Measurements from ENCODE around the gene KRT79.
A peak's percentile ranks its signal among the peaks of the same experiment; 100 is the strongest.

The KRT79 gene

DNA sequence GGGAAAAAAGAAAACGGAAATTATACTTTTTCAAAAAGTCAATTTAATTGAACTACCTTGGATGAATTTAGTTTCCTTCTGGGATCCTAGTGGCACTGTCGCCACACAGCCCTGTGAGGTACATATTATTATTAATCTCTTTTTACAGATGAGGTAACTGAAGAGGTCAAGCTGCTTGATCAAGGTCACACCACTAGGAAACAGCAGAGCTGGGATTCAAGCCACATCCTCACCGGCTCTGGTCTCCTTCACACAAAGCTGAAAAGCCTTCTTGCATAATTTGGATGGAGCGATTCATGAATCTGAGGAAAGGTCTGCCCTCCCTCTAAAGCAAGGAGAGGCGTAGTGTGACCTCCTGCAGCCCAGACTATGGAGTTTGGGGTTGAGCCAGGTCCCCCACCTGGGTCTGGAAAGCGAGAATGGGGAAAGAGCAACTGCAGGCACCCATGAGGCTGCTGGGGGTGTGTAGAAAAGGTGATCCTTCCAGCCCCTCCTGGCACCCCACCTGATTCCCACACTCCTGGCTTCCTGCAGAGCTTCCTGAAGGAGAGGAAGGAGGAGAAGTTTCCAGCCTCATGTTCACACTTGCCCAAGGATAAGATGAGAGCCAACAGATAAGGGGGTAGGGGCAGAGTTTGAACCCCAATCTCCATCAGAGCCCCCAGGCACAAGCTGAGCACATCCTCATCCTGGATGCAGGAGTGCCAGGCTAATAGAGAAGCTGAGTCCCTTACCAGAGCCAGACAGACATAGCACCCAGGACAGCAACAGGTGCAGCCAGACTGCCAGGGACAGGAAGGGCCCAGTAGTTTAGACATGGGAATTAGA, 3.9 kb upstream of the KRT79 start:
- Mint-ChIP-seq H3K9me3 (no peaks in the 10 kb centered on the region), H3K27ac (no peak overlapping the region), H3K36me3 (ENCODE audit: low read depth) (no peaks in the 10 kb centered on the region), H3K4me3 (no peak overlapping the region), H3K27me3 (ENCODE audit: low read depth, poor library complexity) (peaks cover 21% of the 10 kb centered on the region), H3K4me1 (peaks cover 12% of the 10 kb centered on the region)
- TF ChIP-seq, protein P1, sequence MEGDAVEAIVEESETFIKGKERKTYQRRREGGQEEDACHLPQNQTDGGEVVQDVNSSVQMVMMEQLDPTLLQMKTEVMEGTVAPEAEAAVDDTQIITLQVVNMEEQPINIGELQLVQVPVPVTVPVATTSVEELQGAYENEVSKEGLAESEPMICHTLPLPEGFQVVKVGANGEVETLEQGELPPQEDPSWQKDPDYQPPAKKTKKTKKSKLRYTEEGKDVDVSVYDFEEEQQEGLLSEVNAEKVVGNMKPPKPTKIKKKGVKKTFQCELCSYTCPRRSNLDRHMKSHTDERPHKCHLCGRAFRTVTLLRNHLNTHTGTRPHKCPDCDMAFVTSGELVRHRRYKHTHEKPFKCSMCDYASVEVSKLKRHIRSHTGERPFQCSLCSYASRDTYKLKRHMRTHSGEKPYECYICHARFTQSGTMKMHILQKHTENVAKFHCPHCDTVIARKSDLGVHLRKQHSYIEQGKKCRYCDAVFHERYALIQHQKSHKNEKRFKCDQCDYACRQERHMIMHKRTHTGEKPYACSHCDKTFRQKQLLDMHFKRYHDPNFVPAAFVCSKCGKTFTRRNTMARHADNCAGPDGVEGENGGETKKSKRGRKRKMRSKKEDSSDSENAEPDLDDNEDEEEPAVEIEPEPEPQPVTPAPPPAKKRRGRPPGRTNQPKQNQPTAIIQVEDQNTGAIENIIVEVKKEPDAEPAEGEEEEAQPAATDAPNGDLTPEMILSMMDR (IDR thresholded peaks at IDR 0.05), result no peak
- no peak for DNase-seq

DNA sequence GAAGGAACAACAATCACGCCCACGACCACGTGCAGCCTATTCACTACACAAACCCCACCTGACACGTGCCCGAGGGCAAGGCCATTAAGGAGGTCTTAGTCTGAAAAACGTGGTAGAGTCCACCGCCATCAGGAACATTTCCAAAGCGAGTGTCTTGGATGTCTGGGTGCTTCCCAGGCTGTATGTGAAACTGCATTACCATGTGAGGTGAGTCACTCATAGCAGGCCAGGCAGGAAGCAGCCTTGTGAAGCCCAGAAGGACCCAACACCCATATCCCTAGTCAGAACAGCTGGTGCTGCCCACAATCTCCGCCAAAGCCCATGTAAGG, 3.3 kb upstream of the KRT79 start:
- H3K27ac Mint-ChIP-seq, result no peak overlapping the region
- H3K4me1 Mint-ChIP-seq, result peaks cover 12% of the 10 kb centered on the region
- no peaks in the 10 kb centered on the region for H3K36me3 Mint-ChIP-seq (ENCODE audit: low read depth)
- peaks cover 20% of the 10 kb centered on the region for H3K27me3 Mint-ChIP-seq (ENCODE audit: low read depth, poor library complexity)
- no peaks in the 10 kb centered on the region for H3K9me3 Mint-ChIP-seq
- DNase-seq, result no peak
- no peak overlapping the region for H3K4me3 Mint-ChIP-seq
- TF ChIP-seq, protein P1 (IDR thresholded peaks at IDR 0.05), result no peak

DNA sequence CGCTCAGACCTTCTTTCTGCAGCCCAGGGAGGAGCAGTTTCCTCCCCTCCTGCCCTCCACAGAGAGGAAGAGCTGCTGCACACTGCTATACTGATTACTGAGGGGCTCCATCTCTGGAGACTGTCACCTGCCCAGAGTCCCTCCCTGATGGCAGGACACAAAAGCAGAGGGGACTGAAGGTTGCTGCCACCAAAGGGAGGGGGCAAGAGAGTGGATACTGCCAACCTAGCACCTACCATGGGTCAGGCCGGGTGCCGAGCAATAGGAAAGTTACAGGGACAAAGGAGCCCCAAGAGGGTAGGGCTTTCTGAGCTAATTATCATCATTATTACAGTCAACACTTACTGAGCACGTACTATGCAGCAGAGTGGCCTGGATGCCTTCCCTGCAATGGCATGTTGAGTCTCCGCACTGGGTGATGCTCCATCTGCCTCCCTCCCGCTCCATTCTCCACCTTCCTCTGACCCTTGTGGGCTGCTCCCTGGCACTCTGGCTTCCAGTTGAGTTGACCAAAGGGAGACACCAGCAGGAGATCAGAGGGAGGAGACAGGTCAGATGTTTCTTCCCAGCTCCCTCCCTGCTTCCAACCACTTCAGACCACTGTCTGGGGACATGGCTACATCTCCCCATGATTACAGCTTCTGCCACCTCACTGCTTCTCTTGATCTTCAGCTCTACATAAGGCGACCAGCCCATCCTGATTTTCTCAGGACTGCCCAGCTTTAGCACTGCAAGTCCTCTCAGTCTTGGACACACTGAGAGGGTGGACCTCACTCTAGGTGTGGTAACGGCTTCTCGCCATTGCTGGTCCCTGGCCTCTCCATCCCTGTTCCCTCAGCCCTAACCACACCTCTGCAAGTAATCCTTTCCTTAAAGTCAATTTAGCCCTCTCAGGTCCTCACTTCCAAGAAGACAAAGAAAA, 2.6 kb upstream of the KRT79 start:
- Mint-ChIP-seq H3K27ac (no peak overlapping the region), H3K4me3 (no peak overlapping the region), H3K4me1 (peaks cover 12% of the 10 kb centered on the region), H3K36me3 (ENCODE audit: low read depth) (no peaks in the 10 kb centered on the region), H3K27me3 (ENCODE audit: low read depth, poor library complexity) (peaks cover 22% of the 10 kb centered on the region), H3K9me3 (no peaks in the 10 kb centered on the region)
- TF ChIP-seq, protein P1 (IDR thresholded peaks at IDR 0.05), result no peak
- DNase-seq, result no peak

DNA sequence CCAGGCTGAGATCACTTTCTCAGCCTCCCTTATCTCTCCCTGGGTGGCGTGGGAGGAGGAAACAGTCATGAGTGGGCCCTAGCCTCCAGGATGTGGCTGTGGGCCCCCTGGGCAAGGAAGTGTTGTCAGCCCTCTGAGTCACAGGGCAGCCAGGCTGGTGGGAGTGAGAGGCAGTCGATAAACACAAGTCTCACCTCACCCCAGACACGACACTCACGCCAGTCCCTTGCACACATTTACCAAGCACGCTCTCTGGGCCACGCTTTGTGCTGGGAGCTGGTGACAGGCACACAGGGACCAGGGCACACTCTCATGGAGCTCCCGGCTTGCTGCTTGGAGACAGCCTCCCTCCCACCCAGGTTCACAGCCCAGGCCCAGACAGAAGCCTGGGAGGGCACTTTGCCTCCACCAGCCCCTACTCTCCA, 1.9 kb upstream of the KRT79 start:
- Mint-ChIP-seq H3K36me3 (ENCODE audit: low read depth) (no peaks in the 10 kb centered on the region), H3K27ac (peak overlapping the region; percentile 93), H3K9me3 (no peaks in the 10 kb centered on the region), H3K27me3 (ENCODE audit: low read depth, poor library complexity) (peaks cover 27% of the 10 kb centered on the region), H3K4me1 (peaks cover 12% of the 10 kb centered on the region), H3K4me3 (no peak overlapping the region)
- no peak for DNase-seq
- TF ChIP-seq, protein P1 (IDR thresholded peaks at IDR 0.05), result no peak

DNA sequence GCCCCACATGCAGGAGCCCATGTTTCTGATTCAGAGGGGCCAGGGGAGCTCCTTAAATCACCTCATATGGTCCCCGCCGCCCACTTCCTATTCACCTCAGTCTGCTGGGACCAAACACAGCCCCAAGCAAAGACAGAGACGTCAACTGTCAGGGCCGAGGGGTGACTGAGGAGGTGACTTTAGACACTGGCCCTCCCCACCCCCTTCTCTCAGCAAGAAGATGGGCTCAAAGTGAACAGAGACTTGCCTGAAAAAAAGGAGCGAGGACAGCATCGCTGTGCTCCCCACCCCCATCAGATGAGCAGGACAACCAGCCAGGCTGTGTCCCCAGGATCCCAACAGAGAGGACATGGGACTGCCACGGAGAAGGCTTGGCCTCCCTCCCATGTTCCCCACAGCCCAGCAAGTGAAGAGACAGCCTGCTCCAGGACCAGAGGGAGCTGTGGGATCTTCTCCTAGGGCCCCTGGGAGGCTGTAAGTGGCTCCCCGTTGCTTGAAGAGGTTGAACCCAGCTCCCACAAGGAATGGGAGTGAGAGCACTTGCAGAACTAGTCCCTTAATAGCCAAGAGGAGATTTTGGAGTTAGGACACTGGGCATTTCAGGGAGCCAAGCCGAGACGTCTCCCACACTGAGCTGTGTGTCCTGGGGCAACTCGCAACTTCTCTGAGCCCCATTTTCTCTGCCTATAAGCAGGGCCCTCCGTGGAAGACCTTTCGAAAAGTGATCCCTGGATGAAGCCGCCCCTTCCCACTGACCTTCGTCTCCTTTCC, 1.3 kb upstream of the KRT79 start:
- Mint-ChIP-seq H3K4me1 (peaks cover 12% of the 10 kb centered on the region), H3K27me3 (ENCODE audit: low read depth, poor library complexity) (peaks cover 27% of the 10 kb centered on the region), H3K27ac (peak overlapping the region; percentile 93), H3K36me3 (ENCODE audit: low read depth) (no peaks in the 10 kb centered on the region), H3K4me3 (no peak overlapping the region), H3K9me3 (no peaks in the 10 kb centered on the region)
- TF ChIP-seq, protein P1 (IDR thresholded peaks at IDR 0.05), result no peak
- DNase-seq, result no peak
